Osteoblast (primary cell): ENCODE results near the gene HHIPL1. TPM values are rescaled to one million over a fixed set of nuclear protein-coding genes. Genes with fewer than 3 reads are reported as not detected.

Experiments used
- DNase-seq: peaks from one replicate; pipeline ENCODE4 v3.0.0; 2011; ENCODE audit warnings: low spot score, mixed read lengths; ENCODE audit not compliant: insufficient read length; ENCODE audit errors: missing footprints
- H2AFZ ChIP-seq: 2 replicates; pipeline ENCODE4 v1.6.0; 2011; ENCODE audit warnings: mild to moderate bottlenecking, low read length
- H3K27ac ChIP-seq: 2 replicates; pipeline ENCODE4 v1.5.1; 2011; ENCODE audit warnings: mild to moderate bottlenecking, low read depth, low read length, moderate library complexity
- H3K27me3 ChIP-seq: 2 replicates; pipeline ENCODE4 v1.6.0; 2012; ENCODE audit warnings: mild to moderate bottlenecking, control low read depth, inconsistent platforms, low read length, moderate library complexity; ENCODE audit not compliant: insufficient read depth
- H3K36me3 ChIP-seq: 2 replicates; pipeline ENCODE4 v1.5.1; 2011; ENCODE audit warnings: mild to moderate bottlenecking, low read length, control low read depth, moderate library complexity; ENCODE audit not compliant: insufficient read depth
- H3K4me1 ChIP-seq: 2 replicates; pipeline ENCODE4 v1.5.1; 2011; ENCODE audit warnings: mild to moderate bottlenecking, low read length, control low read depth, moderate library complexity; ENCODE audit not compliant: insufficient read depth
- H3K4me2 ChIP-seq: 2 replicates; pipeline ENCODE4 v1.6.0; 2011; ENCODE audit warnings: mild to moderate bottlenecking, low read length; ENCODE audit not compliant: insufficient read depth
- H3K4me3 ChIP-seq: fragments of 200-600 bp; sonication (generic); 3 replicates; pipeline ENCODE4 v1.5.1; 2012; ENCODE audit warnings: mild to moderate bottlenecking, low read length, inconsistent platforms; ENCODE audit not compliant: insufficient read depth
- H3K79me2 ChIP-seq: 2 replicates; pipeline ENCODE4 v1.6.0; 2012; ENCODE audit warnings: mild to moderate bottlenecking, low read length, control low read depth, inconsistent platforms; ENCODE audit not compliant: insufficient read depth
- H3K9me3 ChIP-seq: 2 replicates; pipeline ENCODE4 v1.5.1; 2011; ENCODE audit warnings: low read depth, low read length, control low read depth
- H4K20me1 ChIP-seq: 2 replicates; pipeline ENCODE4 v1.6.0; 2012; ENCODE audit warnings: mild to moderate bottlenecking, low read length, control low read depth; ENCODE audit not compliant: insufficient read depth
- total RNA-seq: library from RNA; depleted of rRNA; stranded (reverse); fragments of >200 nt; gene quantifications from 2 replicates; pipeline ENCODE4 v1.2.3, GENCODE V29; 2012
- TF ChIP-seq, protein P1 (sequence below): IDR thresholded peaks from 2 replicates; pipeline ENCODE4 v1.5.1; 2011; ENCODE audit warnings: mild to moderate bottlenecking, low read depth, low read length, moderate library complexity; ENCODE audit errors: extremely low read depth

The HHIPL1 gene
- total RNA-seq, 1 donor, result 12.3 TPM

DNA sequence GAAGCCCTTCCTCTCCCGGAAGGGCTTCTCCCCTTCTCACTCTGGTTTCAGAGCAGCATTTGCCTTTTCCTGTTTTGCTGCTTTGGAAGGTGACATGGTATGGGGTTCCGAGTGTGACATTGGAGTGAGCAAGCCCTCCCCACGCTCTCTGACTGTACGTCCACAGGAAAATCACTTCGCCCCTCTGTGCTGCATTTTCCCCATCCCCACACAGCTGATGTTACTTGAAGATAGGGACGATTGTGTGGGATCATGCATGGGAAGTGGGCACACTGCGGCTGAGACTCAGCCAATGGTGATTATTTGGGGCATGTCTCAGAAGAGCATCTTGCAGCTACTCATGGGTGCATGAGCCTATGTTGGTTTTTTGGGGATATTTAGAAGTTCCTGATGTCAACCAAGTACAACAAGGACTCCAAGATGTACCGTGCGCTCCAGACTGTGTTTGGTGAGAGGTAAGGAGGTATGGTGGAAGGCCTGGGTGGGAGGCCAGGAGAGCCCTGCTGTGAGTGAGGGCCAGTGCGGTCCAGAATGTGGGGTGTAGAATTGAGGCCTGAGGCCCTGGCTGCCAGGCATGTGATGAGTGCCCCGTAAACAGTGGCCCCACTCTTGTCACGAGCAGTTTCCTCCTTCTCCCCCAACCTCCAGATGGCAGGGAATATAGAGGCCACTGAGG lies 54.3 kb downstream of the HHIPL1 start:
- TF ChIP-seq, protein P1, sequence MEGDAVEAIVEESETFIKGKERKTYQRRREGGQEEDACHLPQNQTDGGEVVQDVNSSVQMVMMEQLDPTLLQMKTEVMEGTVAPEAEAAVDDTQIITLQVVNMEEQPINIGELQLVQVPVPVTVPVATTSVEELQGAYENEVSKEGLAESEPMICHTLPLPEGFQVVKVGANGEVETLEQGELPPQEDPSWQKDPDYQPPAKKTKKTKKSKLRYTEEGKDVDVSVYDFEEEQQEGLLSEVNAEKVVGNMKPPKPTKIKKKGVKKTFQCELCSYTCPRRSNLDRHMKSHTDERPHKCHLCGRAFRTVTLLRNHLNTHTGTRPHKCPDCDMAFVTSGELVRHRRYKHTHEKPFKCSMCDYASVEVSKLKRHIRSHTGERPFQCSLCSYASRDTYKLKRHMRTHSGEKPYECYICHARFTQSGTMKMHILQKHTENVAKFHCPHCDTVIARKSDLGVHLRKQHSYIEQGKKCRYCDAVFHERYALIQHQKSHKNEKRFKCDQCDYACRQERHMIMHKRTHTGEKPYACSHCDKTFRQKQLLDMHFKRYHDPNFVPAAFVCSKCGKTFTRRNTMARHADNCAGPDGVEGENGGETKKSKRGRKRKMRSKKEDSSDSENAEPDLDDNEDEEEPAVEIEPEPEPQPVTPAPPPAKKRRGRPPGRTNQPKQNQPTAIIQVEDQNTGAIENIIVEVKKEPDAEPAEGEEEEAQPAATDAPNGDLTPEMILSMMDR, result no peak
- no peak overlapping the region for H3K27ac ChIP-seq

DNA sequence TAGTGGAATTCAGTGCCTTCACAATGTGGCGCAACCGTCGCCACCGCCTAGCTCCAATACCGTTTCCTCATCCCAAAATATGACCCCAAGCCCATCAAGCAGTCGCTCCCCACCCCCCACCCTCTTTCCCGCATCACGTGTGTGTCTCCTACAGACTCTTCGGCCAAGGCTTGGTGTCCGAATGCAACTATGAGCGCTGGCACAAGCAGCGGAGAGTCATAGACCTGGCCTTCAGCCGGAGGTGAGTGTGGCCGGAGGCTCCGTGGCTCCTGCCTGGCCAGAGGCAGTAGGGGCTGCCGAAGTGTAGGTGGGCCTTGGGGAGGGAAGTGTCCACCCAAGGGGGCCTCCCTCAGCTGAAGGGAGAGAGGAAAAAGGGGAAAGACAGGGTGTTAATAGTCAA lies 54.9 kb downstream of the HHIPL1 start:
- no peak overlapping the region for H3K27ac ChIP-seq
- H3K4me2 ChIP-seq, result no peak overlapping the region
- no peaks in the 10 kb centered on the region for H4K20me1 ChIP-seq
- DNase-seq, result no peak
- no peaks in the 10 kb centered on the region for H3K4me1 ChIP-seq
- no peaks in the 10 kb centered on the region for H3K36me3 ChIP-seq
- peaks cover 8% of the 10 kb centered on the region for H3K9me3 ChIP-seq
- H2AFZ ChIP-seq, result no peak overlapping the region
- H3K27me3 ChIP-seq, result peaks cover 4% of the 10 kb centered on the region
- H3K79me2 ChIP-seq, result no peaks in the 10 kb centered on the region
- H3K4me3 ChIP-seq, result no peak overlapping the region
- TF ChIP-seq, protein P1, result no peak

More for the DNA sequence above, 54.3 kb downstream of the HHIPL1 start:
- H3K4me1 ChIP-seq, result no peaks in the 10 kb centered on the region
- no peak overlapping the region for H2AFZ ChIP-seq
- no peaks in the 10 kb centered on the region for H4K20me1 ChIP-seq
- H3K4me2 ChIP-seq, result no peak overlapping the region
- H3K36me3 ChIP-seq, result no peaks in the 10 kb centered on the region
- H3K79me2 ChIP-seq, result no peaks in the 10 kb centered on the region
- peaks cover 4% of the 10 kb centered on the region for H3K27me3 ChIP-seq
- H3K4me3 ChIP-seq, result no peak overlapping the region
- DNase-seq, result no peak
- peaks cover 8% of the 10 kb centered on the region for H3K9me3 ChIP-seq

DNA sequence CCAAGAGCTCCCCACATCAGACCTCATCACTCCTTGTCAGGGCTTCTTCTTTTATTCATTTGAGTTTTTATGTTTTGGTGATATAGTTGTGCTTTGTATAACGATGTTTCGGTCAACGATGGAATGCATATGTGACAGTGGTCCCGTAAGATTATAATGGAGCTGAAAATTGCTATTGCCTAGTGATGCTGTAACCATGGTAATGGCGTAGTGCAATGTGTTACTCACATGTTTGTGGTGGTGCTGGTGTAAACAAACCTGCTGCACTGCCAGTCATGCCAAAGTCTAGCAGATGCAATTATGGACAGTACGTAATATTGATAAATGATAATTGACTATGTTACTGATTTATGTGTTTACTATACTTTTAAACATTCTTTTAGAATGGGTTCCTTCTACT lies 55.5 kb downstream of the HHIPL1 start:
- no peaks in the 10 kb centered on the region for H3K4me1 ChIP-seq
- no peaks in the 10 kb centered on the region for H3K79me2 ChIP-seq
- no peaks in the 10 kb centered on the region for H3K36me3 ChIP-seq
- no peak for DNase-seq
- no peak overlapping the region for H3K4me3 ChIP-seq
- H3K27ac ChIP-seq, result no peak overlapping the region
- peaks cover 4% of the 10 kb centered on the region for H3K27me3 ChIP-seq
- no peaks in the 10 kb centered on the region for H4K20me1 ChIP-seq
- H3K4me2 ChIP-seq, result no peak overlapping the region
- H3K9me3 ChIP-seq, result peaks cover 8% of the 10 kb centered on the region
- H2AFZ ChIP-seq, result no peak overlapping the region
- TF ChIP-seq, protein P1, result no peak

DNA sequence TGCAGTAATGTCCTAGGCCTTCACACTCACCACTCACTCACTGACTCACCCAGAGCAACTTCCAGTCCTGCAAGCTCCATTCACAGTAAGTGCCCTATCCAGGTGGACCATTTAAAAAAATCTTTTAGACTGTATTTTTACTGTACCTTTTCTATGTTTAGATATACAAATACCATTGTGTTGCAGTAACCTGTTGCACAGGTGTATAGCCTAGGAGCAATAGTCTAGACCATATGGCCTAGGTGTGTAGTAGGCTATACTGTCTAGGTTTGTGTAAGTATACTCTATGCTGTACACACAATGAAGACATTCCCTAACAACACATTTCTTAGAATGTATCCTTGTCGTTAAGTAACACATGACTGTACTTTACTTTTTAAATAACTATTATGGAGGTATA lies 56.3 kb downstream of the HHIPL1 start:
- Histone ChIP-seq H3K4me2 (no peak overlapping the region), H3K27ac (no peak overlapping the region), H3K79me2 (no peaks in the 10 kb centered on the region), H3K9me3 (peaks cover 8% of the 10 kb centered on the region), H3K4me1 (no peaks in the 10 kb centered on the region), H3K4me3 (no peak overlapping the region), H2AFZ (no peak overlapping the region), H4K20me1 (no peaks in the 10 kb centered on the region), H3K36me3 (no peaks in the 10 kb centered on the region), H3K27me3 (peaks cover 4% of the 10 kb centered on the region)
- no peak for DNase-seq
- TF ChIP-seq, protein P1, result no peak
